Cardiac fibroblast (primary cell): ENCODE data around the gene WWC1.
A peak's percentile ranks its signal among the peaks of the same experiment; 100 is the strongest.

Experiments
- DNase-seq, 2 donors: peaks; one replicate each; pipeline versions ENCODE4 v3.0.0 to v3.0.0-alpha.2; 2010; ENCODE audit warnings: low read depth in 2 of 2
- H3K4me3 ChIP-seq, 2 donors: replicated peaks in 1 of 2; 1 replicate in 1 of 2; 2 replicates in 1 of 2; pipeline ENCODE4 v1.5.1; 2011; ENCODE audit warnings: low read depth in 2 of 2, low read length in 2 of 2, mild to moderate bottlenecking in 2 of 2, moderate library complexity in 1 of 2
- TF ChIP-seq, protein P1 (sequence below): IDR thresholded peaks from one replicate; pipeline ENCODE4 v1.5.1; 2011; ENCODE audit warnings: low read depth, mild to moderate bottlenecking, low read length, inconsistent platforms

WWC1 gene

DNA sequence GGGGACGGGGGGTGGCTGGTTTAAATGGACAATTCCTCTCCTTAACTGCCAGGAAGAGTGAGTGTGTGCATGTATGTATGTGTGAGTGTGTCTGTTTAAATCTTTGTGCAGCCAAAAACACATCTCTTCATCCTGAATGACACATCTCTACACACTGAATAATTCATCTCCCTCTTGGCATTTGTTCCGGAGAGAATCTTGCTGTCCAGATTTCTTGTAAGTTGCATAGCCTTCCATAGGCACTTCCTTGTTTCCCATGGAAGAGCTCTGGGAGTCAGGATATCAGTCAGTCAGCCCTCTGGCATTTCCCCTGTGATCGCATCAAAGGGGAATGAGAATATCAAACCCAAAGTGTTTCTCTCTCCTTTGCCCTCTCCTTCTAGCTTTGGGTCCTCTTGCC, 74.7 kb downstream of the WWC1 start:
- H3K4me3 ChIP-seq = no peak overlapping the region
- DNase-seq = peak; percentile 53 to 74
- TF ChIP-seq, protein P1, sequence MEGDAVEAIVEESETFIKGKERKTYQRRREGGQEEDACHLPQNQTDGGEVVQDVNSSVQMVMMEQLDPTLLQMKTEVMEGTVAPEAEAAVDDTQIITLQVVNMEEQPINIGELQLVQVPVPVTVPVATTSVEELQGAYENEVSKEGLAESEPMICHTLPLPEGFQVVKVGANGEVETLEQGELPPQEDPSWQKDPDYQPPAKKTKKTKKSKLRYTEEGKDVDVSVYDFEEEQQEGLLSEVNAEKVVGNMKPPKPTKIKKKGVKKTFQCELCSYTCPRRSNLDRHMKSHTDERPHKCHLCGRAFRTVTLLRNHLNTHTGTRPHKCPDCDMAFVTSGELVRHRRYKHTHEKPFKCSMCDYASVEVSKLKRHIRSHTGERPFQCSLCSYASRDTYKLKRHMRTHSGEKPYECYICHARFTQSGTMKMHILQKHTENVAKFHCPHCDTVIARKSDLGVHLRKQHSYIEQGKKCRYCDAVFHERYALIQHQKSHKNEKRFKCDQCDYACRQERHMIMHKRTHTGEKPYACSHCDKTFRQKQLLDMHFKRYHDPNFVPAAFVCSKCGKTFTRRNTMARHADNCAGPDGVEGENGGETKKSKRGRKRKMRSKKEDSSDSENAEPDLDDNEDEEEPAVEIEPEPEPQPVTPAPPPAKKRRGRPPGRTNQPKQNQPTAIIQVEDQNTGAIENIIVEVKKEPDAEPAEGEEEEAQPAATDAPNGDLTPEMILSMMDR = no peak

DNA sequence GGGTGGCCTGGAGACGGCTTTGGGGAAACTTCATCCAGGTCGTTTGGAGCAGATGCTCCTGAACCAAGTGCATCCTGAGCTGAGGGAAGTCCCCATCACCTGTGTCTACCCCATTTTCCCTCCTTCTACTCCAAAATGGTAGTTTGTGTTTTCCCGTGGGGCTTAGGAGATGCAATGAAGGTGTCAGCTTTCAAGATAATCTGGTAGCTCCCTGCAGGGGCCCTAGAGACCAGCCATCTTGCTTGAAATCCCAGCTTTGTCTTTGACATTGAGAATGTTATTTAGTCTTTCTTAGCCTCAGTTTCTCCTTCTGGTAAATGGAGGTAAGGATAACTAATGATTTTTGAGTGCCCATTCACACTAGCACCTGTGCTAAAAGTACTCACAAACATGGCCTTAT, 77.4 kb downstream of the WWC1 start:
- TF ChIP-seq, protein P1 = no peak
- H3K4me3 ChIP-seq = no peak overlapping the region
- no peak for DNase-seq

DNA sequence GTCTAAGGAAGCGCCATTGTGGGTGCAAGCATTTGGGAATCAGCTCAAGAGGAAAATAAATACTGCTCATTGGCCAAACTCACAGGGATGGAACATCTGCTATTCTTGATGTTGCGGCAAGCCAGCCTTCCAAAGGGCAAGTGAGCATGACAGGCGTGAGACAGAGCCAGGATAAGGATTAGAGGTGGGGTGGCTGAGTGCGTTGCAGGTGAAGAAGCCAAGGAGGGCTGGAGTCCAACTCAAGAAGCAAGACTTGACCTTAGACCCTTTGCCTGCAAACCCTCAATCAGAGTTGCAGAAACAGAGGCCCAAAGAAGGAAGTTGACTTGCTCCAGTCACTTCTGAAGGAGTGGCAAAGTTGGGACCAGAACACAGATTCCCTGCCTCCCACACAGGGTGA, 79.4 kb downstream of the WWC1 start:
- DNase-seq = no peak
- H3K4me3 ChIP-seq = no peak overlapping the region
- TF ChIP-seq, protein P1 = no peak

DNA sequence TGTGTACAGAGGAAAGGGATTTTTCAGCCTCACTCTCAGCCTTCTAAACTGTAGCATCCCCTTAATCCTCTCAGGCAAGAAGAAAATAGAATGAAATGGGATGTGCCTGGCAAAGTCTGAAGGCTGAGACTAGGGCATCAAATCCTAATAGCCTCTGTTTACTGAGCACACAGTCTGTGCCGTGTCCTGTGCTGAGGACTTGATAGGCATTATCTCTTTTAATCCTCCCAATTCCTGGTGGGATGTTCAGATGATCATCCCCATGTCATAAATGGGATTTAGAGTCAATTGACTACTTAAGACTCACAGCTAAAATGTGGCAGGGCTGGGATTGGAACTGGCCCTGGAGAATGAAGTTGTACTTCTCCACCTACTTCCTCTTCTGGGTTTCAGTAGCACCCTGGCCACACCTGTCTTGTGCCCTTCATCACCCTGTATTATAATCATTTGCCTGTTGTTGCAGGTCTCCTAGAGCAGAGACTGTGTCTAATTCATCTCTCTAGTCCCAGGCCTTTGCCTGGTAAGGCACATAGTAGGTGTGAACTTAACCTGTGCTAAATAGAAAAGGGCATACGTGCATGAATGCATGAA, 81.0 kb downstream of the WWC1 start:
- DNase-seq = no peak
- no peak overlapping the region for H3K4me3 ChIP-seq
- TF ChIP-seq, protein P1 = no peak

DNA sequence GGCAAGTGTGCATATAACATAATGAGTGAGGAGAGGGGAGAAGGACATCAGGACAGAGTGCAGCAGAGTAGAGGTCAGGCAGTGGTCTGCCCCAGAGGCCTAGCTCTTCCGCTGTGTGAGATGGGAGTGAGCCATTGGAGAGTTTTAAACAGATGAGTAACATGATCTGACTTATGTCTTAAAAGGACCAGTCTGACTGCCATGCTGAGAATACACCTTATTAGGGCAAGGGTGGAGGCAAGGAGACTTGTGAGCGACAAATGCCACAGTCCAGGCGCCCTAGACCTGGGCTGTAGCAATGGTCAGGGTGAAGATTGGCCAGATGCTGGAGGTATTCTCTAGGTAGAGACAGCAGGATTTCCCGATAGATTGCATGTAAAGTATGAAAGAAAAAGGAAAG, 83.1 kb downstream of the WWC1 start:
- TF ChIP-seq, protein P1 = no peak
- H3K4me3 ChIP-seq = no peak overlapping the region
- DNase-seq = no peak

DNA sequence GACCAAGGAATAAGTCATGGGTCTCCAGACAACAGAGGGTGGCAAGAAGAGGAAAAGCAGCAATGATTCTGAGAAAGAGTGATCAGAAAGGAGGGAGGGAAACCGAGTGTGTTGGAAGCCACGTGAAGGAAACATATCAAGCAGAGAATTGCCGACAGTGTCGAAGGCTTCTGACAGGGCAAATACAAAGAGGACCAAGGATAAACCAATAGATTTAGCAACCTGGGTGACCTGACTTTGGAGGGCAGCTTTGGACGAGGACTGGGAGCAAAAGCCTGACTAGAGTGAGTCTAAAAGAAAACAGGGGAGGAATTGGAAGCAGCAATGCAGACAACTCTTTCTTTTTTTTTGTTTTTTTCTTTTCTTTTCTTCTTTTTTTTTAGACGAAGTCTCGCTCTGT, 83.8 kb downstream of the WWC1 start:
- no peak overlapping the region for H3K4me3 ChIP-seq
- TF ChIP-seq, protein P1 = no peak
- DNase-seq = no peak

DNA sequence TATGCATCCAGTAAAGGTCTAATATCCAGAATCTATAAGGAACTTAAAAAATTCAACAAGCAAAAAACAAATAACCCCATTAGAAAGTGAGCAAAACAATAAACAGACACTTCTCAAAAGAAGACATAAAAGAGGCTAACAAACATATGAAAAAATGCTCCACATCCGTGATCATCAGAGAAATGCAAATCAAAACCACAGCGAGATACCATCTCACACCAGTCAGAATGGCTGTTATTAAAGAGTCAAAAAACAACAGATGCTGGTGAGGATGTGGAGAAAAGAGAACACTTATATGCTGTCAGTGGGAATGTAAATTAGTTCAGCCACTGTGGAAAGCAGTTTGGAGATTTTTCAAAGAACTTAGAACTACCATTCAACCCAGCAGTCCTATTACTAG, 86.1 kb downstream of the WWC1 start:
- no peak overlapping the region for H3K4me3 ChIP-seq
- DNase-seq = no peak
- TF ChIP-seq, protein P1 = no peak
